LNCaP clone FGC (cell line): Measurements from ENCODE around the gene ELF5.

Experiments
- DNase-seq: peaks from one replicate; pipeline ENCODE4 v3.0.0-alpha.2; 2011; ENCODE audit warnings: low read depth
- H3K4me3 ChIP-seq: 2 replicates; pipeline ENCODE4 v1.5.1; 2011; ENCODE audit warnings: mild to moderate bottlenecking, low read depth, low read length, control low read depth
- TF ChIP-seq, protein P1 (sequence below): IDR thresholded peaks from 2 replicates; pipeline ENCODE4 v1.5.1; 2012; ENCODE audit warnings: mild to moderate bottlenecking; ENCODE audit not compliant: control insufficient read depth, insufficient read depth; ENCODE audit errors: extremely low read depth

The ELF5 gene

DNA sequence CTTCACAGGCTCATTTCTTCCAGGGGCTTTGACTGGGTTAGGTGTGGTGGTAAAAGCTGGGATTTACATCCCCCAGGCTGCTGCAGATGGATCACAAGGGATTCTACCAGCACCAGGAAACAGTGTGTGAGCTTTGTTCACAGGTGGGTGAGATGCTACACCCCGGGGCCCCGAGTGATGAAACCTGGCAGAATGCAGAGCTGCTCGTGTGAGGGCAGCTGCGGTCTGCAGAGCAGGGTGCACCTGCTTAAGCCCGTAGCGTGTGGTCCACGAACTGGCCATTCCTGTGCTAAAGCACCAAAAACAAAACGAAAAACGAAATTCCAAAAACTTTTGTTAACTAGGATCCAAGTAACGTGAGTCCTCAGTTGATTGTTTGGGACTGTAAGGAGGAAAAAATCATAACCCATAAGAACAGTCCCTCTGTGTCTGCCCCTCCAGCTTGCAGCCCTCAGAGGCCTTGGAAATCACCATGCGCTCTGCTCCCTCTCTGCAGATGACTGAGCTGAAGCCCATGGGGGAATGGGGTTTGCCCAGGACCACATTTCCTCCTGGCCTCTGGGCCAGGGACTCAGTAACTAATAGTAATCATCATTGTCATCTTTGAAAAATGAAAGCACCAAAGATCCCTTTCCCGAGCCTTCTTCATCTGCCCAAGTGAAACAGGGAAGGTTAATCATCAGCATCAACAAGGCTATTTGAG lies 24.6 kb downstream of the ELF5 start:
- TF ChIP-seq, protein P1, sequence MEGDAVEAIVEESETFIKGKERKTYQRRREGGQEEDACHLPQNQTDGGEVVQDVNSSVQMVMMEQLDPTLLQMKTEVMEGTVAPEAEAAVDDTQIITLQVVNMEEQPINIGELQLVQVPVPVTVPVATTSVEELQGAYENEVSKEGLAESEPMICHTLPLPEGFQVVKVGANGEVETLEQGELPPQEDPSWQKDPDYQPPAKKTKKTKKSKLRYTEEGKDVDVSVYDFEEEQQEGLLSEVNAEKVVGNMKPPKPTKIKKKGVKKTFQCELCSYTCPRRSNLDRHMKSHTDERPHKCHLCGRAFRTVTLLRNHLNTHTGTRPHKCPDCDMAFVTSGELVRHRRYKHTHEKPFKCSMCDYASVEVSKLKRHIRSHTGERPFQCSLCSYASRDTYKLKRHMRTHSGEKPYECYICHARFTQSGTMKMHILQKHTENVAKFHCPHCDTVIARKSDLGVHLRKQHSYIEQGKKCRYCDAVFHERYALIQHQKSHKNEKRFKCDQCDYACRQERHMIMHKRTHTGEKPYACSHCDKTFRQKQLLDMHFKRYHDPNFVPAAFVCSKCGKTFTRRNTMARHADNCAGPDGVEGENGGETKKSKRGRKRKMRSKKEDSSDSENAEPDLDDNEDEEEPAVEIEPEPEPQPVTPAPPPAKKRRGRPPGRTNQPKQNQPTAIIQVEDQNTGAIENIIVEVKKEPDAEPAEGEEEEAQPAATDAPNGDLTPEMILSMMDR = no peak
- H3K4me3 ChIP-seq = no peak overlapping the region
- DNase-seq = no peak

DNA sequence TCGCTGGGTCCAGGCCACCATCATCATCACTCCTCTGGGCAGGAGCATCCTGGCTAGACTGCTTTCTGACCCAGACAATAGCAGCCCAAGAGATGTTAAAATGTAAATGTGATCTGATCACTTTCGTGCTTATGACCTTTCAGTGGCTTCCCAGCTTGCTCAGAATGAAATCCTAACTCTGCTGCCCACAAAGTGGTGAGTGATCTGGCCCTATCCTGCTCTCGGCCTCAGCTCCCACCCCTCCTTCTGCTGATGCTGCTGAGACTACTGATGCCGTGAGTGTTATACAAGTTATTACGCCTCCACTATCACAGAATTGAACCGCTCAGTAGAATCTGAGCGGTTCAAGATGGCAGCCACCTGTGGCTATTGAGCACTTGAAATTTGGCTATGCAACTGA lies 26.2 kb downstream of the ELF5 start:
- TF ChIP-seq, protein P1 = no peak
- H3K4me3 ChIP-seq = no peak overlapping the region
- DNase-seq = no peak

DNA sequence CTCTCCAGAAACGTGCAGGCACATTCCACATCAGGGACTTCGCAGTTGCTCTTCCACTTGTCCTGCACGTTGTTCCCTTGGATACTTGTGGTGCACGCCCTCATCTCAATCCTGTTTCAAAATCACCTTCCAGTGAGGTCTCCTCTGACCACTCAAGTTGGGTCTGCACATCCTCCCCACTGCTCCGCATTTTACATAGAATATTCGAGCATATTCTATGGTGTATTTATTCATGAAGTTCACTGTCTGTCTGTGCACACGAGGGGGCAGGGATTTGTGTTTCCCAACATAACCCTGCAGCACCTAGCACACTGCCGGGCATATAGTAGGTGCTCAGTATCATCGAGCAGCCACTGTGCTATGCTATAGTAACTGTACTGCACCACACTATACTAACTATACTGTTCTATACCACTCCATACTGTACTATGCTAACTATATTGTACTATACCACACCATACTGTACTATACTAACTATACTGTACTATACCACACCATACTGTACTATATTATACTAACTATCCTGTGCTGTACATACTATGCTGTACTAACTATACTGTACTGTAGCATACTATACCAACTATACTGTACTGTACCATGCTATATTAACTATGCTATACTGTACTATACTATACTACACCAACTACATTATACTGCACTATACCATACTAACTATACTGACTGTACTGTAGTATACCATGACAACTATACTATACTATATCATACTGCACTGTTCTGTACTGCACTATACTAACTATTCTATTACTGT lies 30.3 kb downstream of the ELF5 start:
- TF ChIP-seq, protein P1 = no peak
- DNase-seq = no peak
- H3K4me3 ChIP-seq = no peak overlapping the region

DNA sequence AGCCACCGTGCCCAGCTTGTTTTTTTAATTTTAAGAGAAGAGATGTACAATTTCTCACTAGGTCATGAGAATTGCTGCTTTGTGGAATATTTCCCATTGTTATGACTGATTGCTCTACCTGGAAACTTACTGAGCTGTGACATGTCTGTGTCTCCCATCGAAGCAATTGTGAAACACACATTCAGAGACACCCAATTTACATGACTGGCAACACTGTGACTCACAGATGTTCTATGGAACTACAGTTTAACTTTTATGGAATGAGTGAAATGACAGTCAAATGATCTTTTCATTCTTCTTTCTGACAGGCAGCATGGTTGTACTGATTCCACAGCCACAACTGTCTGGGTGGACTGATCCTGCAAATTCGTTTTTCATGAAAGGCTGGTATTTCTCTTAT lies 32.3 kb downstream of the ELF5 start:
- TF ChIP-seq, protein P1 = no peak
- no peak for DNase-seq
- no peak overlapping the region for H3K4me3 ChIP-seq

DNA sequence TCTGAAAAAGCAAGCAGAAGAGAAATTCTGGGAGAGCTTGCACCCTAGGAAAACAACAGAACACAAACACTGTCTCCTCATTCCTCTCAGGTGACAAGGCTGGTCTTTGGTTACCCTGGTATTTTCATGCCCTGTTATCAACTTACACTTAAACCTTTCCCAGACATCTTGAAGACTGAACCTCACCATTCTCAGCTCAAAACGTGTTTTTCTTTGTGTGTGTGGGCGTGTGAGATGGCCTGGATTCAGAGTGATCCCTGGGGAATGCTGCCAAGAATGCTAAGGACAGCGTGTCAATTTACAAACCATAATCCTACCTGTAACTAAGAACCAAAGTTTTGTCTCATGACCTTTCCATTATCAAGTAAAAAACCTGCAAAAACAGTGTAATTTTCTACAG lies 33.3 kb downstream of the ELF5 start:
- H3K4me3 ChIP-seq = no peak overlapping the region
- peak; percentile 26 for DNase-seq
- TF ChIP-seq, protein P1 = no peak

DNA sequence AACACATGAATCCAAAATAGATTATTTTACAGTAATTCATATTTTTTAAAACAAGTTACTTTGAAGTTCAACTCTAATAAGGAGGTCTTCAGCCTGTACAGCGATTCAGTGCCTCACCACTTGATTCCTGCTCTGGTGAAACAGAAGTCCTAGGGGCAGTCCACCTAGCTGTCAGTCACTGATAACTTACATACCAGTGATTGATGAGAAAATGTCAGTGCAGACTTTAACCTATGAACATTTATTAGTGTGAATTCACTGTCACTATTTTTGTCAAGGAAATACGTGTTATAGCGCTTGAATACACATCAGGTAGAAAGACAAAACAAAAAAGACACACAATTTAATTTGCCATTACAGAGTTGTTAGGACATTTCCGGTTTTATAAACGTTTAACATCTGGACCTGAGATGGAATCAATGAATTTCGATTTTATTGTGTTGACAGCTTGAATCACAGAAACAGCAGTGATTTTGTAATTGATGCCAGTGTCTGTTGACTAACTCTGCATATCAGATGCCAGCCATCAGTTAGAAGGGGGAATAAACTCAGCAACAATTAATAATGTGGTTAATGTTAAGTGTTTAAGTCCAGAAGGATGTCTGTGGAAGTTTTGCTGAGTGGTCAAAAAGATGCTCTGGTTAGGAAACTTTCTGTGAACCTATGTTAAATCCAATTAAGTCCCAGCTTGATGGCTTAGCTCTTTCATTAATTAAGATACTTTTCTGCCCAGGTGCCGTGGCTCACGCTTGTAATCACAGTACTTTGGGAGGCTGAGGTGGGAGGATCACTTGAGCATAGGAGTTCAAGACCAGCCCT lies 34.5 kb downstream of the ELF5 start:
- no peak for DNase-seq
- TF ChIP-seq, protein P1 = no peak
- H3K4me3 ChIP-seq = no peak overlapping the region
